Glutamatergic neuron (in vitro differentiated cells): ENCODE data around the gene BRINP3. TPM values are rescaled to one million over a fixed set of nuclear protein-coding genes. Genes with fewer than 3 reads are reported as not detected.
A peak's percentile ranks its signal among the peaks of the same experiment; 100 is the strongest.
"Not testable (repeated sequence)": the region's sequence is repeated elsewhere in the genome, so short reads cannot be mapped to it uniquely, and the experiment has no call there.

Experiments used
- DNase-seq: peaks from one replicate; pipeline ENCODE4 v3.0.0; 2022
- H3K27ac Mint-ChIP-seq: one replicate; pipeline ENCODE4 v1.8.0; 2020; ENCODE audit warnings: mild to moderate bottlenecking, mixed read lengths, inconsistent platforms; ENCODE audit not compliant: unreplicated experiment
- H3K27me3 Mint-ChIP-seq: one replicate; pipeline ENCODE4 v1.8.0; 2020; ENCODE audit warnings: mild to moderate bottlenecking, moderate library complexity, mixed read lengths, inconsistent platforms; ENCODE audit not compliant: unreplicated experiment
- H3K36me3 Mint-ChIP-seq: one replicate; pipeline ENCODE4 v1.8.0; 2020; ENCODE audit warnings: mild to moderate bottlenecking, mixed read lengths, inconsistent platforms; ENCODE audit not compliant: unreplicated experiment
- H3K4me1 Mint-ChIP-seq: one replicate; pipeline ENCODE4 v1.8.0; 2020; ENCODE audit warnings: mild to moderate bottlenecking, low read depth, mixed read lengths, inconsistent platforms; ENCODE audit not compliant: unreplicated experiment
- H3K4me3 Mint-ChIP-seq: one replicate; pipeline ENCODE4 v1.8.0; 2020; ENCODE audit warnings: mild to moderate bottlenecking, mixed read lengths, inconsistent platforms; ENCODE audit not compliant: unreplicated experiment
- H3K9me3 Mint-ChIP-seq: one replicate; pipeline ENCODE4 v1.8.0; 2020; ENCODE audit warnings: mild to moderate bottlenecking, moderate library complexity, mixed read lengths, inconsistent platforms; ENCODE audit not compliant: unreplicated experiment
- CTCF ChIP-seq: fragments of 200-600 bp; sonication (generic); IDR thresholded peaks from one replicate; pipeline ENCODE4 v1.5.0; 2021; ENCODE audit not compliant: partially characterized antibody, unreplicated experiment
- total RNA-seq: library from RNA; stranded (reverse); fragmentation: NEBNext Ultra II Directional; extraction: Animal tissue kit (Norgen Biotek cat#: 25700); gene quantifications from one replicate; pipeline ENCODE4 v1.2.1, GENCODE V29; 2021; ENCODE audit not compliant: unreplicated experiment

Gene BRINP3
- total RNA-seq, 1 donor from 2014 or later: not detected

GRCh38 chr1:190129366-190129765 is 348.3 kb downstream of the BRINP3 start:
- Mint-ChIP-seq H3K36me3 (no peaks in the 10 kb centered on the region), H3K4me1 (no peaks in the 10 kb centered on the region), H3K27ac (no peak overlapping the region), H3K4me3 (no peak overlapping the region), H3K9me3 (no peaks in the 10 kb centered on the region), H3K27me3 (no peaks in the 10 kb centered on the region)
- TF ChIP-seq CTCF: no peak
- no peak for DNase-seq

- Mint-ChIP-seq H3K9me3 (no peaks in the 10 kb centered on the region), H3K4me1 (no peaks in the 10 kb centered on the region), H3K27me3 (no peaks in the 10 kb centered on the region), H3K36me3 (no peaks in the 10 kb centered on the region), H3K4me3 (no peak overlapping the region), H3K27ac (no peak overlapping the region)
- TF ChIP-seq CTCF: no peak
- DNase-seq: no peak
Measured at GRCh38 chr1:190126728-190127127, 350.9 kb downstream of the BRINP3 start.

GRCh38 chr1:190124068-190124467 is 353.6 kb downstream of the BRINP3 start:
- DNase-seq: no peak
- H3K9me3 Mint-ChIP-seq: no peaks in the 10 kb centered on the region
- H3K4me3 Mint-ChIP-seq: no peak overlapping the region
- peaks cover 2% of the 10 kb centered on the region for H3K4me1 Mint-ChIP-seq
- TF ChIP-seq CTCF: no peak
- H3K36me3 Mint-ChIP-seq: no peaks in the 10 kb centered on the region
- no peaks in the 10 kb centered on the region for H3K27me3 Mint-ChIP-seq
- H3K27ac Mint-ChIP-seq: no peak overlapping the region

DNA sequence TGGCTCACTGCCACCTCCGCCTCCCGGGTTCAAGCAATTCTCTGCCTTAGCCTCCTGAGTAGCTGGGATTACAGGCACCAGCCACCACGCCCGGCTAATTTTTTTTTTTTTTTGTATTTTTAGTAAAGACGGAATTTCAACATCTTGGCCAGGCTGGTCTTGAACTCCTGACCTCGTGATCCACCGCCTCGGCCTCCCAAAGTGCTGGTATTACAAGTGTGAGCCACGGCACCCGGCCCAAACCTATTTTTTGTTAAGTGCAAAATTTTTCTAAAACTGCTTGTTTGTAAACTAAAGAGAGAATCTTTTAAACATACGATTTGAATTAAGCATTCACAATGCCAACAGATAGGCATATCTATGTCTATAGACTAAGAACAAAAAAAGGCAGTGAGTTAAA is 357.1 kb downstream of the BRINP3 start:
- H3K27me3 Mint-ChIP-seq, H3K36me3 Mint-ChIP-seq, H3K4me1 Mint-ChIP-seq, DNase-seq, H3K27ac Mint-ChIP-seq, H3K9me3 Mint-ChIP-seq, H3K4me3 Mint-ChIP-seq: not testable (repeated sequence)

GRCh38 chr1:190119683-190120082 is 358.0 kb downstream of the BRINP3 start:
- Mint-ChIP-seq H3K9me3 (no peaks in the 10 kb centered on the region), H3K36me3 (no peaks in the 10 kb centered on the region), H3K27ac (no peak overlapping the region), H3K4me3 (no peak overlapping the region), H3K4me1 (peaks cover 2% of the 10 kb centered on the region), H3K27me3 (no peaks in the 10 kb centered on the region)
- no peak for TF ChIP-seq CTCF
- DNase-seq: peak; percentile 29

- H3K4me1 Mint-ChIP-seq: peaks cover 2% of the 10 kb centered on the region
Measured at GRCh38 chr1:190116921-190117320, 360.7 kb downstream of the BRINP3 start.

More at GRCh38 chr1:190116921-190117320, 360.7 kb downstream of the BRINP3 start:
- no peaks in the 10 kb centered on the region for H3K27me3 Mint-ChIP-seq
- DNase-seq: no peak
- no peak overlapping the region for H3K4me3 Mint-ChIP-seq
- H3K9me3 Mint-ChIP-seq: no peaks in the 10 kb centered on the region
- H3K27ac Mint-ChIP-seq: no peak overlapping the region
- no peaks in the 10 kb centered on the region for H3K36me3 Mint-ChIP-seq
- no peak for TF ChIP-seq CTCF
